ENCODE data around the gene KCNQ2. TPM values are rescaled to one million over a fixed set of nuclear protein-coding genes. Genes with fewer than 3 reads are reported as not detected.

Gene KCNQ2
- total and polyA plus RNA-seq, 10 donors, result 0.13 to 3.5 (median 0.45) TPM; not detected in 2

GRCh38 chr20:63462244-63462643, 10.2 kb downstream of the KCNQ2 start:
- no peaks in the 10 kb centered on the region for H3K36me3 ChIP-seq
- peaks cover 0 to 100% (median 50%) of the 10 kb centered on the region in 7 donors for H3K27me3 ChIP-seq (replicated peaks in 1 of 7)
- H3K9me3 ChIP-seq, result no peaks in the 10 kb centered on the region
- intact Hi-C loops (cut with DNase I; ENCODE audit: low total_unique reads), result no loop called here
- no peak overlapping the region for H3K27ac ChIP-seq
- H3K4me1 ChIP-seq, result peaks cover 0 to 8% (median 4%) of the 10 kb centered on the region in 6 donors
- DNase-seq, result no peak
- H3K4me3 ChIP-seq, result no peak overlapping the region
- TF ChIP-seq, protein P1, sequence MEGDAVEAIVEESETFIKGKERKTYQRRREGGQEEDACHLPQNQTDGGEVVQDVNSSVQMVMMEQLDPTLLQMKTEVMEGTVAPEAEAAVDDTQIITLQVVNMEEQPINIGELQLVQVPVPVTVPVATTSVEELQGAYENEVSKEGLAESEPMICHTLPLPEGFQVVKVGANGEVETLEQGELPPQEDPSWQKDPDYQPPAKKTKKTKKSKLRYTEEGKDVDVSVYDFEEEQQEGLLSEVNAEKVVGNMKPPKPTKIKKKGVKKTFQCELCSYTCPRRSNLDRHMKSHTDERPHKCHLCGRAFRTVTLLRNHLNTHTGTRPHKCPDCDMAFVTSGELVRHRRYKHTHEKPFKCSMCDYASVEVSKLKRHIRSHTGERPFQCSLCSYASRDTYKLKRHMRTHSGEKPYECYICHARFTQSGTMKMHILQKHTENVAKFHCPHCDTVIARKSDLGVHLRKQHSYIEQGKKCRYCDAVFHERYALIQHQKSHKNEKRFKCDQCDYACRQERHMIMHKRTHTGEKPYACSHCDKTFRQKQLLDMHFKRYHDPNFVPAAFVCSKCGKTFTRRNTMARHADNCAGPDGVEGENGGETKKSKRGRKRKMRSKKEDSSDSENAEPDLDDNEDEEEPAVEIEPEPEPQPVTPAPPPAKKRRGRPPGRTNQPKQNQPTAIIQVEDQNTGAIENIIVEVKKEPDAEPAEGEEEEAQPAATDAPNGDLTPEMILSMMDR (IDR thresholded peaks at IDR 0.05 in 8 of 11, conservative IDR thresholded peaks at IDR 0.05 in 3 of 11), result no peak
- no peak for TF ChIP-seq POLR2AphosphoS5 (IDR thresholded peaks at IDR 0.05)
- TF ChIP-seq POLR2A (IDR thresholded peaks at IDR 0.05), result no peak
- WGBS, 5 donors, result 54 to 70% (median 62%) methylated on average over 2 of the region's 2 CpGs

- WGBS, 5 donors, result 45 to 55% (median 53%) methylated on average over 21 to 22 of the region's 22 CpGs
- DNase-seq, result no peak
- no peaks in the 10 kb centered on the region for H3K9me3 ChIP-seq
Observed at GRCh38 chr20:63461104-63461763, 11.2 kb downstream of the KCNQ2 start.

GRCh38 chr20:63459070-63459380, 13.4 kb downstream of the KCNQ2 start:
- no peak for DNase-seq

More at GRCh38 chr20:63461104-63461763, 11.2 kb downstream of the KCNQ2 start:
- H3K27me3 ChIP-seq (replicated peaks in 1 of 7), result peaks cover 0 to 100% (median 52%) of the 10 kb centered on the region in 7 donors
- no peak overlapping the region for H3K4me3 ChIP-seq
- peaks cover 0 to 14% (median 7%) of the 10 kb centered on the region in 6 donors for H3K4me1 ChIP-seq
- TF ChIP-seq POLR2A (IDR thresholded peaks at IDR 0.05), result no peak
- no peaks in the 10 kb centered on the region for H3K36me3 ChIP-seq
- no peak overlapping the region for H3K27ac ChIP-seq
- intact Hi-C loops (cut with DNase I; ENCODE audit: low total_unique reads), result no loop called here

DNA sequence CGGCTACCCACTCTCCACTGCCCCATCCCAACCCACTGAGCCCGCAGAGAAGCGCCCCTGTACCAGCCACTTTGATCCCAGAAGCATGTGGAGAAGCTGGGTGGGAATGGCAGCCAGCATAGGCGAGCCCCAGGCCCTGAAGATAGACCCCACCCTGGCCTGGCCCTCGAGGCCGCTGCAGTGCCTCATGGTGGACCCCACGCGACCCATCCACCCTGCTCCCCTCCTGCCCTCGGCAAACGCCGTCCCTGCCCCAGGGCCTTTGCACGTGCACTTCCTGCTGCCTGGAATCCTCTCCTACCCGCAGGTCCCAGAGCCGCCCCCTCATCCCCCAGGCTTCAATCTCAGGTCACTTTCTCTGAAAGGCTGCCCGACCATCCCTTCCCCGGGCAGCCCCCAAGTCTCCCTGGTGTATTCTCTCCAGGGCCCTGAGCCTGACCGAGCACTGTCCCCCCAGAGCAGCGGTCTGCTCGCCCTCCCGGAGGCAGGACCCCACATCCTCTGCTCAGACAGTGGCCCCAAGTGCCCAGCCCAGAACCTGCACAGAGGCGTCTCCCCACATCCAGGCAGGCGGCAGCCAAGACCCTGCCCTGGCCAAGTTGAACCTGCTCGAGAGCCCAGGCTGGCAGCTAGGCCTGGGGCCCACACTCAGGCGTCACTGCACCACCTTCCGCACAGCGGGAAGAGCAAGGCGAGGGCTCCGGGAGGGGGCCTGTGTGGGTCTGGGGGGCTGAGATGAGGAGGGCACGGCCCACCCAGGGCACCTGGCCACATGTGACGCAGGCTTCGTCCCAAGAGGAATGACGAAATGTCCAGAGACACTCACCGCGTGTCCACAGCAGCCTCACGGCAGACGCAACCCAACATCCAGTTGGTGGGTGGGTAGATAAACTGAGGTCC, 14.0 kb downstream of the KCNQ2 start:
- Histone ChIP-seq H3K36me3 (no peaks in the 10 kb centered on the region), H3K27me3 (replicated peaks in 1 of 7) (peaks cover 0 to 100% (median 60%) of the 10 kb centered on the region in 7 donors), H3K4me1 (peaks cover 0 to 32% (median 18%) of the 10 kb centered on the region in 6 donors), H3K4me3 (no peak overlapping the region), H3K9me3 (no peaks in the 10 kb centered on the region), H3K27ac (no peak overlapping the region)
- intact Hi-C loops (cut with DNase I; ENCODE audit: low total_unique reads), result no loop called here
- WGBS, 5 donors, result 84 to 94% (median 90%) methylated on average over 31 to 36 of the region's 36 CpGs
- TF ChIP-seq POLR2A (IDR thresholded peaks at IDR 0.05), result no peak
- no peak for TF ChIP-seq POLR2AphosphoS5 (IDR thresholded peaks at IDR 0.05)
- DNase-seq, result no peak

More at GRCh38 chr20:63459070-63459380, 13.4 kb downstream of the KCNQ2 start:
- Histone ChIP-seq H3K4me1 (peaks cover 0 to 26% (median 12%) of the 10 kb centered on the region in 6 donors), H3K36me3 (no peaks in the 10 kb centered on the region), H3K27ac (no peak overlapping the region), H3K27me3 (replicated peaks in 1 of 7) (peaks cover 0 to 100% (median 61%) of the 10 kb centered on the region in 7 donors), H3K4me3 (no peak overlapping the region), H3K9me3 (no peaks in the 10 kb centered on the region)
- TF ChIP-seq POLR2AphosphoS5 (IDR thresholded peaks at IDR 0.05) (no peak), POLR2A (IDR thresholded peaks at IDR 0.05) (no peak)
- TF ChIP-seq, protein P1 (IDR thresholded peaks at IDR 0.05 in 8 of 11, conservative IDR thresholded peaks at IDR 0.05 in 3 of 11), result no peak
- 80 to 91% (median 84%) methylated on average over 17 of the region's 17 CpGs for WGBS, 5 donors
- intact Hi-C loops (cut with DNase I; ENCODE audit: low total_unique reads), result no loop called here

- TF ChIP-seq, protein P1 (IDR thresholded peaks at IDR 0.05 in 8 of 11, conservative IDR thresholded peaks at IDR 0.05 in 3 of 11), result no peak
- TF ChIP-seq POLR2AphosphoS5 (IDR thresholded peaks at IDR 0.05), result peak in 2 of 3 donors; percentile 22 to 36
- DNase-seq, result peak; percentile 81
Observed at GRCh38 chr20:63457737-63458136, 14.7 kb downstream of the KCNQ2 start.

More at GRCh38 chr20:63457737-63458136, 14.7 kb downstream of the KCNQ2 start:
- Histone ChIP-seq H3K27me3 (replicated peaks in 1 of 7) (peaks cover 0 to 100% (median 64%) of the 10 kb centered on the region in 7 donors), H3K9me3 (no peaks in the 10 kb centered on the region), H3K27ac (no peak overlapping the region), H3K4me1 (peaks cover 0 to 37% (median 20%) of the 10 kb centered on the region in 6 donors), H3K4me3 (no peak overlapping the region), H3K36me3 (no peaks in the 10 kb centered on the region)
- intact Hi-C loops (cut with DNase I; ENCODE audit: low total_unique reads), result no loop called here
- WGBS, 5 donors, result 26 to 80% (median 29%) methylated on average over 1 to 17 of the region's 17 CpGs

Measured in spleen (tissue), 11 donors.